Measurements from ENCODE around the gene FAM180B. TPM values are rescaled to one million over a fixed set of nuclear protein-coding genes. Genes with fewer than 3 reads are reported as not detected.
A peak's percentile ranks its signal among the peaks of the same experiment; 100 is the strongest.

Gene FAM180B
- total and polyA plus RNA-seq, 2 of the 13 experiments (the other 11 are each of a cell fraction or from before 2014, with no cell fraction given), result 0.40 to 1.0 TPM

- TF ChIP-seq PRDM15 (CRISPR knock-in tag; IDR thresholded peaks at IDR 0.05), result no peak
- TF ChIP-seq ZNF83 (CRISPR knock-in tag; IDR thresholded peaks at IDR 0.05; ENCODE audit: borderline replicate concordance), result no peak
- peak; percentile 81 for TF ChIP-seq CREM (IDR thresholded peaks at IDR 0.05)
- no peak; the same call in 1 of the 2 replicates for TF ChIP-seq CREM (CRISPR knock-in tag; IDR thresholded peaks at IDR 0.05)
- TF ChIP-seq PRPF4 (IDR thresholded peaks at IDR 0.05; ENCODE audit: low read depth, low read length, poor library complexity, severe bottlenecking), result peak; percentile 80
- TF ChIP-seq PCBP1 (IDR thresholded peaks at IDR 0.05; ENCODE audit: borderline replicate concordance, low read depth, low read length), result peak; percentile 71; the same call in 1 of the 2 replicates
- TF ChIP-seq MLXIP (CRISPR knock-in tag; IDR thresholded peaks at IDR 0.05; ENCODE audit: borderline replicate concordance), result no peak; the same call in 1 of the 2 replicates
- peak; percentile 96 for TF ChIP-seq HOXA3 (CRISPR knock-in tag; IDR thresholded peaks at IDR 0.05)
- TF ChIP-seq GTF2F1 (IDR thresholded peaks at IDR 0.05; ENCODE audit: low read length), result peak; percentile 72; the same call in 1 of the 2 replicates
- TF ChIP-seq KIAA2018 (CRISPR knock-in tag; IDR thresholded peaks at IDR 0.05; ENCODE audit: borderline replicate concordance), result peak; percentile 95; the same call in 1 of the 2 replicates
- TF ChIP-seq MAF1 (CRISPR knock-in tag; IDR thresholded peaks at IDR 0.05; ENCODE audit: borderline replicate concordance), result no peak
- TF ChIP-seq MATR3 (CRISPR knock-in tag; IDR thresholded peaks at IDR 0.05), result no peak
- peak; percentile 88; the same call in 1 of the 2 replicates for TF ChIP-seq ZNF550 (CRISPR knock-in tag; IDR thresholded peaks at IDR 0.05; ENCODE audit: borderline replicate concordance)
These were observed 7.7 kb upstream of the FAM180B start, which contains the start of the genes KBTBD4 and NDUFS3 (continued) for GRCh38 chr11:47578524-47579494.
